ENCODE measurements around the gene CPAMD8. TPM values are rescaled to one million over a fixed set of nuclear protein-coding genes. Genes with fewer than 3 reads are reported as not detected.

The CPAMD8 gene
- total and polyA plus RNA-seq, 2 of the 8 experiments (the other 6 are each of a cell fraction or from before 2014, with no cell fraction given), result 6.1 to 9.2 TPM

DNA sequence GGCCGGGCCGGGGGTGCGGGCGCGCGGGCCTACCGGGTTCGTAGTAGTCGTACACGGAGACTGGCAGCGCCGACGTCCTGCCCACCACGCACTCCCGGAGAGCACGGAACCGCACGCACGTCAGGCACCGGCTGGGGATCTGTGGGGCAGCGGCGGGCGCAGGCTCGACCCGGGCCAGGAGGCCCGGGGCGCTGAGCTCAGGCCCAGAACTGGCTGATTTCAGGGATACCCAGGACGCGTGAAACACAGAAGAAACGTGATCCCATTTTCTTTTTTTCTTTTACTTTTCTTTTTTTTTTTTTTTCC, 128.8 kb downstream of the CPAMD8 start:
- Histone ChIP-seq H3K79me2 (ENCODE audit: control insufficient read depth in 1 of 2, insufficient read depth in 2 of 2, low read length in 2 of 2) (no peaks in the 10 kb centered on the region), H4K8ac (ENCODE audit: extremely low read depth, insufficient read depth, low read length) (no peak overlapping the region), H2BK5ac (ENCODE audit: low read depth, low read length) (no peak overlapping the region), H3K4ac (replicated peaks; ENCODE audit: insufficient read length, low read depth, low read length) (no peak overlapping the region), H3K79me1 (ENCODE audit: low read depth, low read length) (no peaks in the 10 kb centered on the region), H2BK12ac (ENCODE audit: low read depth, low read length) (no peak overlapping the region), H3K27me3 (replicated peaks in 1 of 4; ENCODE audit: control insufficient read depth in 3 of 4, extremely low read depth in 1 of 4, insufficient read depth in 3 of 4, low read length in 3 of 4) (peaks cover 0 to 16% (median 8%) of the 10 kb centered on the region in 4 experiments; a peak in 5 of 7 replicates), H3K9ac (replicated peaks in 1 of 4; ENCODE audit: extremely low read depth in 1 of 4, low read depth in 3 of 4, low read length in 3 of 4) (peak overlapping the region in 1 of 4 experiments; percentile 34; a peak in 1 of 7 replicates), H3K4me1 (replicated peaks in 1 of 4; ENCODE audit: control insufficient read depth in 3 of 4, insufficient read depth in 4 of 4, low read length in 3 of 4) (peaks cover 0 to 3% (median 1%) of the 10 kb centered on the region in 4 experiments; a peak in 3 of 7 replicates), H3K23me2 (ENCODE audit: low read depth, low read length) (peaks cover 12% of the 10 kb centered on the region; the same call in 1 of the 2 replicates), H3K4me2 (ENCODE audit: insufficient read depth in 1 of 2, low read depth in 2 of 2, low read length in 2 of 2) (peak overlapping the region; percentile 73 to 75), H3K56ac (replicated peaks; ENCODE audit: insufficient read length, low read depth, low read length) (no peak overlapping the region), H3K4me3 (ENCODE audit: extremely low read depth in 1 of 4, insufficient read depth in 2 of 4, low read depth in 3 of 4, low read length in 4 of 4) (peak overlapping the region; percentile 48 to 84 (median 56)), H3K36me3 (ENCODE audit: control insufficient read depth in 2 of 4, insufficient read depth in 4 of 4, low read length in 3 of 4) (no peaks in the 10 kb centered on the region), H3K9me3 (ENCODE audit: insufficient read depth in 2 of 2, low read depth in 1 of 2, low read length in 1 of 2) (no peaks in the 10 kb centered on the region), H3K14ac (ENCODE audit: insufficient read length) (no peak overlapping the region), H2AFZ (ENCODE audit: low read length) (no peak overlapping the region), H4K5ac (ENCODE audit: insufficient read length, low read depth, low read length) (no peak overlapping the region), H3K27ac (ENCODE audit: low read depth, low read length) (no peak overlapping the region), H2BK15ac (ENCODE audit: low read length) (no peak overlapping the region), H2BK20ac (ENCODE audit: low read length) (no peak overlapping the region), H2BK120ac (replicated peaks; ENCODE audit: low read depth, low read length) (no peak overlapping the region), H4K91ac (replicated peaks; ENCODE audit: insufficient read length, low read length) (no peak overlapping the region), H4K20me1 (replicated peaks in 1 of 2; ENCODE audit: control insufficient read depth in 1 of 2, insufficient read depth in 2 of 2, low read length in 2 of 2) (no peaks in the 10 kb centered on the region), H2AK5ac (ENCODE audit: low read depth, low read length) (no peak overlapping the region), H3K23ac (ENCODE audit: insufficient read length) (no peak overlapping the region), H3K18ac (ENCODE audit: extremely low read depth, low read length) (no peak overlapping the region)
- 11% methylated on average over 12 of the region's 30 CpGs; no CpG with 5 or more reads in 1 of the 2 experiments for WGBS, 2 experiments (ENCODE audit: extremely low coverage in 1 of 2, insufficient coverage in 1 of 2, insufficient read length in 1 of 2, insufficient replicate concordance in 2 of 2, low coverage in 1 of 2, low lambda C conversion rate in 2 of 2, missing lambda C conversion rate in 1 of 2)
- ChIA-PET POLR2A (ENCODE audit: partially characterized antibody) (interaction anchor here (1.0 kb wide), 1 partner anchor 285 kb away, joined by 3 read pairs; no protein-coding TSS in a partner anchor), CTCF (ENCODE audit: partially characterized antibody) (interaction anchor here (0.8 kb wide), 1 partner anchor 16 kb away, joined by 3 read pairs; no protein-coding TSS in a partner anchor)
- DNase-seq (ENCODE audit: low read depth in 1 of 2, low spot score in 2 of 2), result no peak
- FAIRE-seq, result no peak
- no peak for TF ChIP-seq EP300 (IDR thresholded peaks at IDR 0.05; ENCODE audit: borderline replicate concordance in 1 of 2, low read depth in 2 of 2, low read length in 2 of 2)
- no peak for TF ChIP-seq KDM1A (IDR thresholded peaks at IDR 0.05; ENCODE audit: borderline replicate concordance, low read length)
- TF ChIP-seq RXRA (IDR thresholded peaks at IDR 0.05; ENCODE audit: insufficient read depth, low read depth, low read length), result no peak
- 0 out of 4 replicates have a peak, but pooled peaks of 1 of the 2 experiments have one; percentile 19 for TF ChIP-seq HDAC2 (IDR thresholded peaks at IDR 0.05; ENCODE audit: borderline replicate concordance in 1 of 2, low read depth in 2 of 2, low read length in 2 of 2)
- TF ChIP-seq KDM4A (IDR thresholded peaks at IDR 0.05; ENCODE audit: low read depth, low read length, severe bottlenecking), result peak; percentile 8

All from H1 (cell line).